Measurements from ENCODE around the gene ZKSCAN5.

ZKSCAN5 gene

GRCh38 chr7:99504603-99505323, at the start of gene ZKSCAN5:
Gene ZKSCAN5 (plus strand): TSS chr7:99504662. CDS start chr7:99506045, 1,383 bp downstream.
- DNase-seq (ENCODE audit: low spot score): peak; percentile 97

GRCh38 chr7:99455874-99456273, 48.6 kb upstream of the ZKSCAN5 start:
- DNase-seq (ENCODE audit: low spot score): no peak

GRCh38 chr7:99456288-99456687, 48.2 kb upstream of the ZKSCAN5 start:
- no peak for DNase-seq (ENCODE audit: low spot score)

GRCh38 chr7:99457050-99457649, 47.3 kb upstream of the ZKSCAN5 start:
- no peak for DNase-seq (ENCODE audit: low spot score)

GRCh38 chr7:99457650-99458493, 46.6 kb upstream of the ZKSCAN5 start:
- DNase-seq (ENCODE audit: low spot score): no peak

GRCh38 chr7:99459087-99459486, 45.4 kb upstream of the ZKSCAN5 start:
- peak; percentile 36 for DNase-seq (ENCODE audit: low spot score)

- no peak for DNase-seq (ENCODE audit: low spot score)
Measured at GRCh38 chr7:99460651-99461050, 43.8 kb upstream of the ZKSCAN5 start.

- DNase-seq (ENCODE audit: low spot score): no peak
Measured at GRCh38 chr7:99461221-99461620, 43.2 kb upstream of the ZKSCAN5 start.

GRCh38 chr7:99465421-99465768, 39.1 kb upstream of the ZKSCAN5 start:
- DNase-seq (ENCODE audit: low spot score): no peak

- DNase-seq (ENCODE audit: low spot score): no peak
Measured at GRCh38 chr7:99468336-99468918, 36.0 kb upstream of the ZKSCAN5 start.

- no peak for DNase-seq (ENCODE audit: low spot score)
Measured at GRCh38 chr7:99469381-99470065, 34.9 kb upstream of the ZKSCAN5 start.

- peak; percentile 96 for DNase-seq (ENCODE audit: low spot score)
Measured at GRCh38 chr7:99472561-99473314, 31.7 kb upstream of the ZKSCAN5 start, which contains the start of gene ZNF789. Gene ZNF789 (plus strand): TSS chr7:99472890. CDS start chr7:99476457, 3,567 bp downstream.

- peak; percentile 28 for DNase-seq (ENCODE audit: low spot score)
Measured at GRCh38 chr7:99473315-99473596, 31.2 kb upstream of the ZKSCAN5 start.

GRCh38 chr7:99476107-99476506, 28.4 kb upstream of the ZKSCAN5 start:
- DNase-seq (ENCODE audit: low spot score): no peak

- no peak for DNase-seq (ENCODE audit: low spot score)
Measured at GRCh38 chr7:99478464-99479440, 25.7 kb upstream of the ZKSCAN5 start.

- no peak for DNase-seq (ENCODE audit: low spot score)
Measured at GRCh38 chr7:99485094-99485493, 19.4 kb upstream of the ZKSCAN5 start.

- no peak for DNase-seq (ENCODE audit: low spot score)
Measured at GRCh38 chr7:99489235-99489634, 15.2 kb upstream of the ZKSCAN5 start.

GRCh38 chr7:99490878-99491277, 13.6 kb upstream of the ZKSCAN5 start:
- DNase-seq (ENCODE audit: low spot score): no peak

GRCh38 chr7:99493823-99494222, 10.6 kb upstream of the ZKSCAN5 start:
- no peak for DNase-seq (ENCODE audit: low spot score)

All from hematopoietic multipotent progenitor cell treated with erythropoietin and hydrocortisone succinate and interleukin-3 and kit ligand, for 15 days (in vitro differentiated cells).